ENCODE results near the gene ESR1.
"Not testable (repeated sequence)": the region's sequence is repeated elsewhere in the genome, so short reads cannot be mapped to it uniquely, and the experiment has no call there.

ESR1 gene

DNA sequence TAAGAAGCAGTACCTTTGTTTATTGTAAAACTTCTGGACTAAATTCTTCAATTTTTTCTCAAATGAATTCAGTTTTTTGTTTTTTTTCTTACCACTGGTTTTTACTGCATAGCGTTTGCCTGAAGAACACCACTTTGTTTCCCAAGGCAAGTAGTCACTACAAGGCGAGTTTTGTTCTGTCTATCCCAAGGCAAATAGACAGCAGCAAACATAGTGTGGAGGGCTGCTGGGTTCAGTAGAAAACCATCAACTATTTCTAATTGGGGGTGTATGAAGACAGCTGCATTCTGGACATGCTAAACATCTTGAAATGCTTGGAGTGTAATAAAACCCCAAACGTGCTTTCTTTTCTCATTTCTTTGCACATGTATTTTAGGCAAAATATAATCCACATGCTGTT, 197.4 kb downstream of the ESR1 start:
- TF ChIP-seq, protein P1, sequence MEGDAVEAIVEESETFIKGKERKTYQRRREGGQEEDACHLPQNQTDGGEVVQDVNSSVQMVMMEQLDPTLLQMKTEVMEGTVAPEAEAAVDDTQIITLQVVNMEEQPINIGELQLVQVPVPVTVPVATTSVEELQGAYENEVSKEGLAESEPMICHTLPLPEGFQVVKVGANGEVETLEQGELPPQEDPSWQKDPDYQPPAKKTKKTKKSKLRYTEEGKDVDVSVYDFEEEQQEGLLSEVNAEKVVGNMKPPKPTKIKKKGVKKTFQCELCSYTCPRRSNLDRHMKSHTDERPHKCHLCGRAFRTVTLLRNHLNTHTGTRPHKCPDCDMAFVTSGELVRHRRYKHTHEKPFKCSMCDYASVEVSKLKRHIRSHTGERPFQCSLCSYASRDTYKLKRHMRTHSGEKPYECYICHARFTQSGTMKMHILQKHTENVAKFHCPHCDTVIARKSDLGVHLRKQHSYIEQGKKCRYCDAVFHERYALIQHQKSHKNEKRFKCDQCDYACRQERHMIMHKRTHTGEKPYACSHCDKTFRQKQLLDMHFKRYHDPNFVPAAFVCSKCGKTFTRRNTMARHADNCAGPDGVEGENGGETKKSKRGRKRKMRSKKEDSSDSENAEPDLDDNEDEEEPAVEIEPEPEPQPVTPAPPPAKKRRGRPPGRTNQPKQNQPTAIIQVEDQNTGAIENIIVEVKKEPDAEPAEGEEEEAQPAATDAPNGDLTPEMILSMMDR (IDR thresholded peaks at IDR 0.05; ENCODE audit: low read depth, low read length, missing control alignments) = no peak
- H3K4me3 ChIP-seq (ENCODE audit: low read depth, low read length) = no peak overlapping the region
- in situ Hi-C loops (cut with HindIII; ENCODE audit: low sequenced_read_pairs) = no loop called here
- DNase-seq (ENCODE audit: low read depth) = no peak

DNA sequence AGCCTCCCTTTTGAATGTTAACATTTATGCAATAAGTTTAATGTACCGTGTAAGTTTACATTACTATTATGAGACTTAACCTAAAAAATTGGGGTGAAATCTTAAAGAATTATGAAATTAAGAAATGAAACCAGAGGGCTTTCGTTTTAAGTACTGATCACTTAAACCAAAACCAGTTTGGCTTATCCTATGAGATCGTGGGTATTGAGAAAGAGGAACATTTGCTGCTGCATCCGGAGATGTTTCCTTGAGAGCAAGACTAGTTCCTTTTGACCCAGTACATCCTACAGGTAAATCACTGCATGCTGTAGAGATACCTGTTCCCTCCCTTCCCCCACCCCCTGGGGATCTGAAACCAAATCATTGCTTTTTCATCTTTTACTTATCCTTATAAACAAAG, 201.3 kb downstream of the ESR1 start:
- TF ChIP-seq, protein P1 (IDR thresholded peaks at IDR 0.05; ENCODE audit: low read depth, low read length, missing control alignments) = no peak
- in situ Hi-C loops (cut with HindIII; ENCODE audit: low sequenced_read_pairs) = no loop called here
- no peak for DNase-seq (ENCODE audit: low read depth)

DNA sequence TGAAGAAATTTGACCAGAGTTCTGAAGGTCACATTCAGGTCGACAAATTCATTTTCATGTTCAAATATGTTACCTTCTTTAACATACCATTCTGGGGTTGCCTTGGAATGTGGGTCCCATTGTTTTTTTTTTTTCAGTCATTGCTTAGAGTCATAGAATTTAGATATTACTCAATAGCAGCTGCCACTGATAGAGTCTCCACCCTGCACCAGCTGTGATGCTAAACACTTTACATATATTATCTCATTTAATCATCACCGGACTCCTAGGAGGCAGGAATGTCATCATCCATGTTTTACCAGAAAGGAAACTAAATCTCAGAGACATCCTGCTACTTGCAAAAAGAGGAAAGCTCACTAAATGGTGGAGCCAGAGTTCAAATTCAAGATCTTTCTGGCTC, 204.7 kb downstream of the ESR1 start:
- H3K4me3 ChIP-seq (ENCODE audit: low read depth, low read length) = no peak overlapping the region
- in situ Hi-C loops (cut with HindIII; ENCODE audit: low sequenced_read_pairs) = loop anchor here (5.0 kb wide), 1 partner anchor 35 kb away; no protein-coding TSS in a partner anchor
- TF ChIP-seq, protein P1 (IDR thresholded peaks at IDR 0.05; ENCODE audit: low read depth, low read length, missing control alignments) = no peak
- DNase-seq (ENCODE audit: low read depth) = no peak

More for the DNA sequence above, 201.3 kb downstream of the ESR1 start:
- no peak overlapping the region for H3K4me3 ChIP-seq (ENCODE audit: low read depth, low read length)

DNA sequence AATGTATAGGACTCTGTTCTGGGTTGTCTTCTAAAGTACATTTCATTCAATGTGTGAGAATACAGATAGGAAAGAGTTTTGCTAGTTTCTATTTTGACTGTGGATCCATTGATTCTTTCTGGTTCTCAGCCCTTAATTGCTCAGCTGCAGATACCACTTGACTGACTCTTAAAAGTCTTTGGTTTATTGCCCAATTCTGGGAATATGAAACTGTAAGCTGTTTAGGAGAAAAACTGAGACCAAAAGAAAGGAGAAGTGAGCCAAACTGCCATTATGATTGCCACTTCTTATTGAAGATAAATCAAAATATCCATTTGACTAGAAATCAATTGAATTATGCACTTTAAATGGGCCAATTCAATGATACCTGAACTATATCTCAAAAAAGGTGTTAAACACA, 211.4 kb downstream of the ESR1 start:
- no peak overlapping the region for H3K4me3 ChIP-seq (ENCODE audit: low read depth, low read length)
- DNase-seq (ENCODE audit: low read depth) = no peak
- TF ChIP-seq, protein P1 (IDR thresholded peaks at IDR 0.05; ENCODE audit: low read depth, low read length, missing control alignments) = no peak
- in situ Hi-C loops (cut with HindIII; ENCODE audit: low sequenced_read_pairs) = no loop called here

DNA sequence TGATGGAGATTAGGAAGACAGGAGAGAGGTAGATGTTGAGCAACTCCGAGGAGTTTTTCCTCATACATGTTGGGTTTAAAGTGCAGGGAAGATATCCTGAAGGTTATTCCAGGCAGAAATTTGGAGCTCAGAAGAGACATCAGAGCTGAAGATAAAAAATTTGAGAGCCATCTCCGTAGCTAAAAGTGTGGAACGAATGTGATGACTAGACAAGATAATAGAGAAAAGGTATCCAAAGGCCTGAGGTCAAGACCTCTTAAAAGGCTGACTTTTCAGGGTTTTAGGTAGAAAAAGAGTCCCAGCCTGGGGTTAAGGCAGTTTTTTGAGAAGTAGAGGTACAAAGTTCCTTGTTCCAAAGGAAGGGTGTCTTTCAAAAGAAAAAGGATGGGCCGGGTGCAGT, 214.8 kb downstream of the ESR1 start:
- TF ChIP-seq, protein P1 (IDR thresholded peaks at IDR 0.05; ENCODE audit: low read depth, low read length, missing control alignments) = no peak
- in situ Hi-C loops (cut with HindIII; ENCODE audit: low sequenced_read_pairs) = no loop called here
- no peak overlapping the region for H3K4me3 ChIP-seq (ENCODE audit: low read depth, low read length)

DNA sequence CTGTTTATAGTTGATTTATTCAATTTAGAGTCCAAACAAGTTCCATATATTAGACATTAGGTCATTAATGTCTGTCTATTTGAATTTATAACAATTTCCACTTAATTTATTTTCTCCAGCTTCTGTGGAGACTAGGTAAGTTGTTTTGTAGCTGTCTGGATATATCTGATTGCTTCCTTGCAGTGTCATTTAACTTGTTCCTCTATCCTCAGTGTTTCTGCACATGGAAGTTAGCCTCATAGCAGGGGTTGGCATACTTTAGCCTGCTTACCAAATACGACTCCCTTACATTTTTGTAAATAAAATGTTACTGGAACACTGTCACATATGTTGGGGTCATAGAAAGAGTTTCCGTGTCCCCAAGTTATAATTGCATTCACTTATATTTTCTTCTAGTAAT, 216.1 kb downstream of the ESR1 start:
- no peak for DNase-seq (ENCODE audit: low read depth)
- TF ChIP-seq, protein P1 (IDR thresholded peaks at IDR 0.05; ENCODE audit: low read depth, low read length, missing control alignments) = no peak
- in situ Hi-C loops (cut with HindIII; ENCODE audit: low sequenced_read_pairs) = no loop called here
- H3K4me3 ChIP-seq (ENCODE audit: low read depth, low read length) = no peak overlapping the region

More for the DNA sequence above, 214.8 kb downstream of the ESR1 start:
- DNase-seq (ENCODE audit: low read depth) = no peak

DNA sequence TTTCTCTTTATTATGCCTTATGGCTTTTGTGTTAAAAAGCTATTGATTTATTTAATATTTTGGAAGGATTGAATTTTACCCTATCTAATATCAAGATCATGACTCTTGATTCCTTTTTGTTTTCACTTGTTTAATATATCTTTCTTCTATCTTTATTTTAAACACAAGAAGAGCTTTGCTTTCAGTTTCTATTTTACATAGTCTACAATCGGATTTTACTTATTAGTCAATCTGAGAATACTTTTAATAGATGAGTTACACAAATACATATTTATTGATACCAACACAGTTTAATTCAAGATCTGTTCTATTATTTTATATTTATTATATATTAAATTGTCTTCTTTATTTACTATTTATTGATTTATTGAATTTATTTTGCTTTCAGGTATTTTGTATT, 218.8 kb downstream of the ESR1 start:
- no peak for DNase-seq (ENCODE audit: low read depth)
- in situ Hi-C loops (cut with HindIII; ENCODE audit: low sequenced_read_pairs) = no loop called here
- H3K4me3 ChIP-seq (ENCODE audit: low read depth, low read length) = no peak overlapping the region
- TF ChIP-seq, protein P1 (IDR thresholded peaks at IDR 0.05; ENCODE audit: low read depth, low read length, missing control alignments) = no peak

DNA sequence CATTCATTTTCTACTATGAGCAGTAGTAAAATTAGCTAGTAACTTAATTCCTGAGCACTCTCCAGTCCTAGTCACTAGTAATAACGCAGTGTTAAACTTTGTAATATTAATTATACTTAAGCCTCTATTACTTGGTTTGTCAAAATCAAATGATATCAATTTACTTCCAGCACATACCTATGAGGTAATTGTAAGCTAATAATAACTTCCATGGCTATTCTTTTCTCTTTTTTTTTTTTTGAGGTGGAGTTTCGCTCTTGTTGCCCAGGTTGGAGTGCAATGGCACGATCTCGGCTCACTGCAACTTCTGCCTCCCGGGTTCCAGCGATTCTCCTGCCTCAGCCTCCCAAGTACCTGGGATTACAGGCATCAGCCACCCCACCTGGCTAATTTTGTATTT, 219.3 kb downstream of the ESR1 start:
- DNase-seq (ENCODE audit: low read depth); in situ Hi-C loops (cut with HindIII; ENCODE audit: low sequenced_read_pairs); H3K4me3 ChIP-seq (ENCODE audit: low read depth, low read length): not testable (repeated sequence)

DNA sequence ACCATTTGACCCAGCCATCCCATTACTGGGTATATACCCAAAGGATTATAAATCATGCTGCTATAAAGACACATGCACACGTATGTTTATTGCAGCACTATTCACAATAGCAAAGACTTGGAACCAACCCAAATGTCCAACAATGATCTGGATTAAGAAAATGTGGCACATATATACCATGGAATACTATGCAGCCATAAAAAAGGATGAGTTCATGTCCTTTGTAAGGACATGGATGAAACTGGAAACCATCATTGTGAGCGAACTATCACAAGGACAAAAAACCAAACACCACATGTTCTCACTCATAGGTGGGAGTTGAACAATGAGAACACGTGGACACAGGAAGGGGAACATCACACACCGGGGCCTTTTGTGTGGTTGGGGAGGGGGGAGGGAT, 226.3 kb downstream of the ESR1 start:
- in situ Hi-C loops (cut with HindIII; ENCODE audit: low sequenced_read_pairs); H3K4me3 ChIP-seq (ENCODE audit: low read depth, low read length); DNase-seq (ENCODE audit: low read depth): not testable (repeated sequence)

All from astrocyte of the cerebellum (primary cell).